Left forelimb (tissue), 1 donor: ENCODE data around the gene MACROD1.

ENCODE experiments used
- DNase-seq: peaks from one replicate; pipeline ENCODE4 v3.0.0-alpha.2; 2018; ENCODE audit warnings: low spot score

The MACROD1 gene

DNA sequence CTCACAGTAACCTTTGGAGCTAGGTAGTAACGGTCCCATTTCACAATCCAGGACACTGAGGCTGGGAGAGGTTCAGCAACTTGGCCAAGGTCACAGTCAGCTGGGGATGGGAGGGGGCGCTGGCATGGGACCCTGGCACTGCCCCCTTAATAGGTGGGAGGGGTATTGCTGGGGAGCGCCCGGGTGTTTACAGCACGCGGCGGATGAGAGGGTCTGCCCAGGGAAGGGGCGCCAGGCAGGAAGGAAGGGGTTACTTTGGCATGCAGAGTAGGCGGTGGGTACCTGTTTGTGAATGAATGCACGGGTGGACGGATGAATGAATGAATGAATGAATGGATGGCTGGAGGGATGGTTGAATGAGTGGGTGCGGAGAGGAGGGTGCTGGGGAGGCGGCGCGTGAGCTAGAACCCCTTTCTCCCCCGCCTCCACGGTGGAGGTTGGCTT, 130.8 kb downstream of the MACROD1 start:
- no peak for DNase-seq

DNA sequence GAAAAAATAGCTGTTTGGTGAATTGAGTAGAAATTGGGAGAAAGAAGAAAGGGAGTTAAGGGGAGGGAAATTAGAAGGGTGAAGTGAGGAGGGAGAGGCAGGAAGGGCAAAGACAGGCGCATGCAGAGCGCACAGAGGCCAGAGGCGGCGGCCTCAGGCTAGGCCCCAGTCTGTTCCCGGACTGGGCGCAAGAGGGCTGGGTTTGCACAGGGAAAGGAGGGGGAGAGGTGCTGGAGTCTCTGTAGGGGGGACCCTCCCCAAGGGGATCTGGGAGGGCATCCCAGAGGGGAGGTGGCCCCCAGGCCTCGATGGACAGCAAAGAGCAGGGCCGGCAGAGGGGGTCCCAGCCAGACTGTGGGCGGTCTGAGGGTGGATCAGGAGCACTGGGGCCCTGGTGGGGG, 131.5 kb downstream of the MACROD1 start:
- DNase-seq = no peak

GRCh38 chr11:64032050-64032449, 133.9 kb downstream of the MACROD1 start:
- DNase-seq = no peak

DNA sequence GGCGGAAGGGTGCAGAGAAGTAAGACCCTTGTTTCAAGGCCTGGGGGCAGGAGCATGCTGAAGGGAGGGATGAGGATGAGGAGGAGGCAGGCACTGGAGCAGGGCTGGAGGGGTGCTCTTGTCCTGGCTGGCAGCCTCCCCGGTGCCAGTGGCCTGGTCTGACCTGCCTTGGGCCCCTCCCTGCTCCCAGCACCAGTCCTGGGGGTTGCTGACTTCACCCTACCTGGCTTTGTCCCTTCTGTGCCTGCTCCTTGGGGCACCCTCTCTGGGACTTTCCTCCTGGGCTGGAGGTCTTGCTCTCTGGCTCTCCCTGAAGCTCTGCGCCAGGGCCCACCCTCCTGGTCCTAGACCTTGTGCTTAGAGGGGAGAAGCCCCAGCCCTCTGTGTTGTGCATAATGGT, 134.9 kb downstream of the MACROD1 start:
- DNase-seq = no peak

DNA sequence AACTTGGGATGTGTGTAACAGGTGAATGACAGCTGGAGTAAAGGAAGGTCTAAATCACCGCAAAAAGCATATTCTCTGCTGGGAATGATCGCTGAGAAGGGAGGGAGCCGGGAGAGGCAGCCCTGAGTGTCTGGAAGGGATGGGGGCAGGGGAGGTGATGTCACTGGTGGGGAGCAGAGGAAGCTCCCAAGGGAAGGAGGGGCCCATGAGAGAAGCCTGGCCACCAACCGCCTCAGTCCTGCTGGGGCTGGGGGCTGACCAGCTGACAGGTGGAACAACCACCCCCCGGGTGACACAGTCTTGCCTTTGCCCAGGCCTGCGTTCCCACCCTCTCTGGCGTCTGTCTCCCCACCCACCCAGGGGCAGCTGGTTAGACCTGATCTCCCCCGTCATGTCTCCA, 136.1 kb downstream of the MACROD1 start:
- no peak for DNase-seq

DNA sequence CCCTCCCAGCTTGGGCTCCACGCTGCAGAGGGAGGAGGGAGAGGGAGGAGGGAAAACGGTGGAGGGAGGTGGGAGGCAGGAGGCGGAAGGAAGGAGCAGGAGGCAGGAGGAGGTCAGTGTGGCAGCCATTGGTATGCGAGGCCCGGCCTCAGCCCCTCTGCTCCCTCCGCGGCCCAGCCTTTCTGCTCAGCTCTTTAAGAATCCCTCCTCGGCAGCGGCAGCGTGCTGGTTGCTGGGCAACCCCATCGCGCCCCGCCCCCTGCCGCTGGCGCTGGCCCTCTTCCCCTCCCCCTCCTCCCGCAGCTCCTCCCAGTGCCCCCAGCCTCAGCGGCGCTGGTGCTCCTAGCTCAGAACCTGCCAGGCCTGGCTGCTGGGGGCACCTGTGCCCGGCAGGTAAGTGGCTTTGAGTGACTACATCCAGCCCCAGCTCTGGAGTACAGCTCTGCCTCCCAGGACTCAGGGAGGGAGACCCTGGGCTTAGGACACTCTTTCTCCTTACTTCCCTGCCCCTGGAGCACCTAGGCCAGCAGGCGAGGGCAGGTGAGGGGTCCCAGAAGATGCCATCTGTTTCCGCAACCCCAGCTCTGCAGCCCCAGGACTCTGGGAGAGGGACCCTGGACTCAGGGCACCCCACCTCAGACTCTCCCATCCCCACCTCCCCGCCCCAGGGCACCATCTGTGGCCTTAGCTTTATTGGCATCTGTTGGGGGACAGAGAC, 137.4 kb downstream of the MACROD1 start:
- no peak for DNase-seq

- DNase-seq = no peak
These were observed 138.1 kb downstream of the MACROD1 start for GRCh38 chr11:64027651-64028397.

DNA sequence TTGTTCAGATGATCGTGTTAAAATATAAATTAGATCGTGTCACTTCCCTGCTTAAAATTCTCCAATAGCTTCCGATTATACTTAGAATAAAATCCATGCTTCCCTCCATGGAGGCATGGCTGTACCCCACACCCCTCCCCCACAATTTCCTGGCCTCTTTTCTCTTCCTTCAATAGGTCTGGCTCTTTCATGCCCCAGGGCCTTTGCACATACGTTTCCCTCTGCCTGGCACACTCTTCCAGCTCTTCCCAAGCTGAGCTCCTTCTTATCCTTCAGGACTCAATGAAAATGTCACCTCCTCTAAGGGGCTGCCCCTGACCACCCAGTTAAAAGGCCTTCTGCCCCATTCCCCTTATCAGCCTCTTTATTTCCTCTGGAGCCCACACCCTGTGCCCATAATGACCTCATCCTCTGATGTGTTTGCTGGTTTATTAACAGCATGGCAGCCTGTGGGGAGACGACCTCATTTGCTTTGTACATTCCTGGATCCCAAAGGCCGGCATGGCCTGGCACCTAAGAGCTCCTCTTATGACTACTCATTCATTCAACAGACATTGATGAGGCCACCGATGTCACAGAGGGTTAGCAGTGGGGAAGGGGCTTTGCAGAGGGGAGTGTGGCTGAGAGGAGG, 139.2 kb downstream of the MACROD1 start:
- no peak for DNase-seq

GRCh38 chr11:64025205-64025604, 140.7 kb downstream of the MACROD1 start:
- DNase-seq = no peak

- DNase-seq = no peak
These were observed 141.9 kb downstream of the MACROD1 start for GRCh38 chr11:64023712-64024710.

- no peak for DNase-seq
These were observed 143.7 kb downstream of the MACROD1 start for GRCh38 chr11:64022125-64022784.

DNA sequence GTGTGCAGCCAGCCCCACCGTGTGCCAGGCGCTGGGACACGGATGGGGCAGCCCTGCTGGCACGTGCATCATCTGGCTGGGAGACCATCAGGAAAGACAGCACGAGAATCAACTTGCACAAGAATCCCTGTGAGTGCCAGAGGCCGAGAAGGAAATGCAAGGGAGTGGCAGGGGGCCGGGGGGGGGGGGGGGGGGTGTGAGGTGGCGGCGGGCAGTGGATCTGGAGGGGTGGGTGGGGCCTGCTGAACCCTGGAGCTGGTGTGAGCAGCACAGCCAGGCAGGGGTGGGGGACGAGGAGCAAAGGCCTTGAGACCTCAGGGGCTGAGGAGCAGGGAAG, 144.2 kb downstream of the MACROD1 start:
- no peak for DNase-seq

GRCh38 chr11:64020976-64021756, 144.7 kb downstream of the MACROD1 start:
- DNase-seq = no peak

DNA sequence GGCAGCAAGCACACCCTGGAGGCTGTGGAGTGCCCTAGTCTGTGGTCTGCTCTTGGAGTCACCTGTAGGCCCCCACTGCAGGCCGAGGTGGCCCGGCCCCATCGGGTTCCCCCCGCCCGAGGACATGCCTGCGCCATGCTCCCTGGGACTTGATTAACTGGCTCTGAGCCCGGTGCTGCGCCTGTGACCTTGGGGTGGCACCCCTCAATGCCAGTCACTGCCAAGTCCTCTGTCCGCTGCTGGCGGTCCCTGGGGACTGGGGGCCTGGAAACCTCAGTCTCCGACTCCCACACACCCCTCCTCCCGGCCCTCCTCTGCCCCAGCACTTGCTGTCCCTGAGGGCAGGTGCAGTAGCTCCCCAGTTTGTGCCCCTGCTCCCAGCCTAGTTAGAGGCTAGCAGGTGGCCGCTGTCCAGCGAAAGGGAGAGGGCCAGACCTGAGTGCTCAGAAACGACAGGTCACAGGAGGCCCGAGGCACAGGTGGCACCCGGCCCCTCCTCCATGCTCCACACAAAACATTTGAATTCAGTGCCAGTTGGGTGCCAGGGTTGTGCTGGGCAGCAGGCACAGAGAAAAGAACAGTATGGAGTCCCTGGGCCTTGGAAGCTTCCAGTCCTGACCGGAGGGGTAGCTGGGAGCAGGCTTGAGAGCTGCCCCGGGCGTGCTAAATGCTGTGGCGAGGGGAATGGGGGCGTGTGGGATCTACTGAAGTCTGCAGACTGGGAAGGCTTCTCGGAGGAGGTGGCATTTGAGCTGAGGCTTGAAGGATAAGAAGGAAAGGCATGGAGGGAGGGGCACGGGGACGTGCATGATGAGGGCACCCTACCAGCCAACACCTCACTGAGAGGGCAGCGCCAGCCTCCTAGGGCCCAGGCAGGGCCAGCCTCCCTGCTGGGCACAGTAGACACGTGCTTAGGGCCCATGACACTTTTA, 146.5 kb downstream of the MACROD1 start:
- no peak for DNase-seq

GRCh38 chr11:64018310-64018709, 147.6 kb downstream of the MACROD1 start:
- DNase-seq = no peak

GRCh38 chr11:64017945-64018224, 148.0 kb downstream of the MACROD1 start:
- DNase-seq = no peak

GRCh38 chr11:64015935-64016845, 149.7 kb downstream of the MACROD1 start:
- DNase-seq = no peak

DNA sequence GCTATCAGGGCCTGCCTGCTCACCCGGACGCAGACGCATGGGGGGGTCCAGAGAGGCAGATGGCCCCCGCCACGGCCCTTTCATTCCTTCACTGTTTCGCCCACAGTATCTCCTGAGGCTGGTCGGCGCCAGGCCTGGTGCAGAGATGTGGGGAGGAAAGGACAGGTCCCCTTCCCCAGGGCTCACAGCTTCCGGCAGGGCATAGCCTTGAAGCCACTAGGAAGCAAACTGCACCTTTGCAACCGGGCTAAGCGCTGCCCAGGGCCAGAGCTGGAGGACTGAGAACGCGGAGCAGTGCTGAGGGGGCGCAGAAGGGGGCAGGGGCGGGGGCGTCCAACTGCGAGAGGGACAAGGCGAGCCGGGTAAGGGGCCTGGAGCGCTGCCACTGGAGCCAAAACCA, 150.4 kb downstream of the MACROD1 start:
- no peak for DNase-seq

- no peak for DNase-seq
These were observed 151.6 kb downstream of the MACROD1 start for GRCh38 chr11:64014356-64014755.
